DOHH2 (cell line): ENCODE results near the gene PHF2.

Experiments
- H3F3A ChIP-seq: fragments of 200-600 bp; sonication (generic), shearing (Covaris generic); 2 replicates; pipeline ENCODE4 v1.6.0; 2016; ENCODE audit warnings: antibody characterized with exemption, mild to moderate bottlenecking; ENCODE audit not compliant: control insufficient read depth, insufficient read depth
- H3K27ac ChIP-seq: fragments of 200-600 bp; sonication (generic); 2 replicates; pipeline ENCODE4 v1.5.1; 2014; ENCODE audit warnings: low read depth, mild to moderate bottlenecking, low read length, moderate library complexity
- H3K27me3 ChIP-seq: fragments of 200-600 bp; sonication (generic); 2 replicates; pipeline ENCODE4 v1.6.1; 2014; ENCODE audit warnings: mild to moderate bottlenecking, low read length, mixed read lengths; ENCODE audit not compliant: control insufficient read depth
- H3K36me3 ChIP-seq: fragments of 200-600 bp; sonication (generic); 2 replicates; pipeline ENCODE4 v1.6.1; 2014; ENCODE audit warnings: mild to moderate bottlenecking, low read length, moderate library complexity, mixed read lengths; ENCODE audit not compliant: control insufficient read depth
- H3K4me1 ChIP-seq: fragments of 200-600 bp; sonication (generic); 2 replicates; pipeline ENCODE4 v1.6.1; 2014; ENCODE audit warnings: mild to moderate bottlenecking, low read length, mixed read lengths; ENCODE audit not compliant: control insufficient read depth
- H3K4me2 ChIP-seq: fragments of 200-600 bp; sonication (generic); 2 replicates; pipeline ENCODE4 v1.6.0; 2014; ENCODE audit warnings: mild to moderate bottlenecking, low read length, moderate library complexity
- H3K4me3 ChIP-seq: fragments of 200-600 bp; sonication (generic); 2 replicates; pipeline ENCODE4 v1.5.1; 2014; ENCODE audit warnings: mild to moderate bottlenecking, low read length, mixed read lengths
- H3K79me2 ChIP-seq: fragments of 200-600 bp; sonication (generic); 2 replicates; pipeline ENCODE4 v1.6.1; 2014; ENCODE audit warnings: mild to moderate bottlenecking, low read length, mixed read lengths; ENCODE audit not compliant: control insufficient read depth
- H3K9me2 ChIP-seq: fragments of 200-600 bp; sonication (generic); replicated peaks from 2 replicates; pipeline ENCODE4 v1.6.1; 2014; ENCODE audit warnings: mild to moderate bottlenecking, low read length, mixed read lengths; ENCODE audit not compliant: control insufficient read depth
- H3K9me3 ChIP-seq: fragments of 200-600 bp; sonication (generic); 2 replicates; pipeline ENCODE4 v1.6.1; 2014; ENCODE audit warnings: antibody characterized with exemption, low read length, mixed read lengths; ENCODE audit not compliant: control insufficient read depth, insufficient read depth
- H4K20me1 ChIP-seq: fragments of 200-600 bp; sonication (generic); 2 replicates; pipeline ENCODE4 v1.6.0; 2014; ENCODE audit warnings: low read depth, mild to moderate bottlenecking, antibody characterized with exemption, low read length, moderate library complexity; ENCODE audit not compliant: control insufficient read depth, insufficient read depth
- CTCF ChIP-seq: fragments of 200-600 bp; sonication (generic); IDR thresholded peaks from one replicate; pipeline ENCODE4 v1.5.1; 2014; ENCODE audit warnings: antibody characterized with exemption, mild to moderate bottlenecking, low read depth, low read length; ENCODE audit not compliant: poor library complexity, severe bottlenecking
- EZH2phosphoT487 ChIP-seq: fragments of 200-600 bp; sonication (generic); IDR thresholded peaks from 2 replicates; pipeline ENCODE4 v1.6.1; 2017; ENCODE audit warnings: borderline replicate concordance, mild to moderate bottlenecking, antibody characterized with exemption, low read length, moderate library complexity, mixed read lengths

The PHF2 gene

DNA sequence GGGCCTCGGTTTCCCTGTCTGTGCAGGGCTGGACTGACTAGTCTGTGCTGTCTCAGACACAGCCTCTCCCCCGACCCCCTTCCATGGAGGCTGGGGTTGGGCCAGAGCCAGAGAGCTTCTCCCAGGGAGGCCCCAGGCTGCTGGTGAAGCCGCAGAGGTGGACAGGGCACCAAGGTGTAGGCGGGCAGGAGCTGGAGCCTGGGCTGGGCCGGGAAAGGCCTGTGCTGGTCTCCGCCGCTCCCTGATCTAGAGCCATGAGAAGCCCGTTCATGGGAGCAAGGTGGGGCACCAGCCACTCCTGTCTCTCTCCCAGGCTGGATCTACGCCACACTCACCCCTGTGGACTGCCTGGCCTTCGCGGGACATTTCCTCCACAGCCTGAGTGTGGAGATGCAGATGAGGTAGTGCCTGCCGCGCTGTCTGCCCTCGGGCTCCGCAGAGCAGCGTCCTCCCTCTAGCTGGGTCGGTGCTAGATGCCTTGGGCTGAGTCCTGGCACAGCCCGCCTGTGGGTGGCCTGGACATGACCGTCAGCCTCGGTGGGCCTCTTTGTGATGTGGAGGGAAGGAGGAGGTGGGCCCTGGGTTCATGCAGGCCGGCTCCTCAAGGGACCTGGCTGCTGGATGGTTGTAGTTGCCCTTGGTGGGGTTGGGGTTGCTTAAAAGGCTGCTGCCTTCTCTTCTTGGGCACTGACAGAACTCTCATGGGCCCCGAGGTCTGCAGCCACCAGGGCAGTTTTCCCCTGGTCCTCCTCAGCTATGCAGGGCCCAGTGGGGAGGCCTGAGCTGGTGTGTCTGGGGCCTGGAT lies 79.4 kb downstream of the PHF2 start:
- Histone ChIP-seq H3K4me1 (no peaks in the 10 kb centered on the region), H3K27me3 (no peaks in the 10 kb centered on the region), H3F3A (no peaks in the 10 kb centered on the region), H3K4me3 (no peak overlapping the region), H3K9me3 (no peaks in the 10 kb centered on the region), H4K20me1 (no peaks in the 10 kb centered on the region), H3K4me2 (no peak overlapping the region), H3K36me3 (peaks cover 4% of the 10 kb centered on the region; the same call in 1 of the 2 replicates), H3K79me2 (no peaks in the 10 kb centered on the region), H3K9me2 (no peaks in the 10 kb centered on the region), H3K27ac (no peak overlapping the region)
- TF ChIP-seq EZH2phosphoT487 (no peak), CTCF (no peak)

DNA sequence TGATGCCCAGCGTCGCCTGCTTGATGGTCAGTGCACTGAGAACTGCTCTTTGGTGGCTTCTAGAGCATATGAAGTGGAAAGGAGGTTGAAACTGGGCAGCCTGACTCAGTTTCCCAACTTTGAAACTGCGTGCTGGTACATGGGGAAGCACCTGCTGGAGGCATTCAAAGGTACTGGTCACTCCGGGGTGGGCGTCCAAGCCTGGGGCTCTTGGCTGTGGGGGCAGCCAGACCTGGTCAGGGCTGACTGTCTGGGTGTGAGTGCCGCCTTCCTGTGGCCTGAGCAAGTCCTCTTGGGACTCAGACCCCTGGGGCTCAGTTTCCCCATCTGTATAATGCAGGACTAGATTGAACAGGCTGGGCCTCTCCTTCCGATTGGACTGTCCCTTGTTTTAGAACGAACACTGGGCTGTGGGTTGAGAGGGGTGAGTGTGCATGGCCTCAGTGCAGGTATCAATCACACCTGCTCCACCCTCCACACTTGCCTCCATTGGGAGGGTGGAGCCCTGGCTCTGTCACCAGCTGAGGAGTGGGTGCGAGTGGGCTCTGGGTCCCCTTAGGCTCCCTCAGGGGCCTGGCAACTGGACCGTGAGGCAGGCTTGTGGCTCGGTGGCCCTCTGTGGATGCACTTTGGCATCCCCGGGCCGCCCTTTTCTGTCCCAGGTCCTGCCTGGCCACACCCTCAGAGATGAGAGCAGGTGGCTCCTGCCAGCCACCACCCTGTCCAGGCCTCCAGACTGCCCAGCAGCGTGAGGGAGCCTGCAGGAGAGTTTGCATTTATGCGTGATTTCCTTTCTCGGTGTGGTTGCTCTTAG lies 80.2 kb downstream of the PHF2 start:
- H3K9me3 ChIP-seq, result no peaks in the 10 kb centered on the region
- H3K27me3 ChIP-seq, result no peaks in the 10 kb centered on the region
- H3K4me2 ChIP-seq, result no peak overlapping the region
- no peaks in the 10 kb centered on the region for H3F3A ChIP-seq
- no peaks in the 10 kb centered on the region for H4K20me1 ChIP-seq
- no peaks in the 10 kb centered on the region for H3K9me2 ChIP-seq
- TF ChIP-seq EZH2phosphoT487, result no peak
- TF ChIP-seq CTCF, result no peak
- no peaks in the 10 kb centered on the region for H3K4me1 ChIP-seq
- no peaks in the 10 kb centered on the region for H3K79me2 ChIP-seq
- H3K27ac ChIP-seq, result no peak overlapping the region
- H3K4me3 ChIP-seq, result no peak overlapping the region
- H3K36me3 ChIP-seq, result peaks cover 4% of the 10 kb centered on the region; the same call in 1 of the 2 replicates

- H3K36me3 ChIP-seq, result peaks cover 4% of the 10 kb centered on the region; the same call in 1 of the 2 replicates
- H3K4me1 ChIP-seq, result no peaks in the 10 kb centered on the region
- H3K79me2 ChIP-seq, result no peaks in the 10 kb centered on the region
- H4K20me1 ChIP-seq, result no peaks in the 10 kb centered on the region
- no peaks in the 10 kb centered on the region for H3K9me3 ChIP-seq
- TF ChIP-seq EZH2phosphoT487 (no peak), CTCF (no peak)
- H3K4me3 ChIP-seq, result no peak overlapping the region
- no peaks in the 10 kb centered on the region for H3K9me2 ChIP-seq
- H3K27ac ChIP-seq, result no peak overlapping the region
- H3K27me3 ChIP-seq, result no peaks in the 10 kb centered on the region
- H3K4me2 ChIP-seq, result no peak overlapping the region
- no peaks in the 10 kb centered on the region for H3F3A ChIP-seq
These were observed 81.1 kb downstream of the PHF2 start for GRCh38 chr9:93657331-93658111.
